ENCODE measurements around the gene CDT1.

The CDT1 gene

DNA sequence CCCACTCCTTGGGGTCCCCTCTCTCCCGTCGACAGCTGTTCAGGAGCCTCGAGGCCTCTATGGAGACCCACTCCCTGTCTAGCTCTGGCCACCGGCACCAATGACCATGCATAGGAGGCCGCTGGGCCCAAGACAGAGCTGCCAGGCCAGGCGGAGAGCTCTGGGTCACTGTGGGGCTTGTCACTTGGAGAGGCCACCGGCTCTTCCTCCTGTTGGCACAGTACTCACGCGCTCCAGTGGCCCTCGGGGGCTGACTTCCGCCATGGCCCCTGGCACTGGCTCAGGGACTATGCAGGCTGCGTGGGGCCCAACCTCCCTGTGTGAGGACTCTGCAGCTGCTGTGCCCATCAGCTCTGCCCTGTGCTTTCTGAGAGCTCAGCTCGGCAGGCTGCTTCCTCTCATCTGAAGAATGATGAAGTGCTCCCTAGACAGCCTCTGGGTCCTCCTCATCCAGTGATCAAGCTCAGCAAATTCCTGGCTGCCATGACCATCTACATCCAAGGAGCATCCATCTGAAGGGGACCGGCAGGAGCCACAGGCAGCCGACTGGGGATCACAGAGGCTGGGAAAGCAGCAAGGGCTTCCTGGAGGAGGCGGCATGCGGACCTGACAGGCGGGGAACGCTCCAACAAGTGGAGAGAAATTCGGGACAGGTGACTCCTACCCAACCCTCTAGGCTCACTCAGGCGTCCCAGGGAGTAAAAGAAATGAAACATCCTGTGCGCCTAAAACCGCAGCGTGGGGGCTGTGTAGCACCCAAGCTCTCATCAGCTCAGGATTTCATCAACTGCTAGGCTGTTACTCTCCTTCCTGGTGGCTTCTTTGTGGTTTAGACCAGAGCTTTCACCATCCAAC, 36.4 kb downstream of the CDT1 start:
- peak in 3 of 4 experiments; percentile 41 to 49 (median 49) for DNase-seq

DNA sequence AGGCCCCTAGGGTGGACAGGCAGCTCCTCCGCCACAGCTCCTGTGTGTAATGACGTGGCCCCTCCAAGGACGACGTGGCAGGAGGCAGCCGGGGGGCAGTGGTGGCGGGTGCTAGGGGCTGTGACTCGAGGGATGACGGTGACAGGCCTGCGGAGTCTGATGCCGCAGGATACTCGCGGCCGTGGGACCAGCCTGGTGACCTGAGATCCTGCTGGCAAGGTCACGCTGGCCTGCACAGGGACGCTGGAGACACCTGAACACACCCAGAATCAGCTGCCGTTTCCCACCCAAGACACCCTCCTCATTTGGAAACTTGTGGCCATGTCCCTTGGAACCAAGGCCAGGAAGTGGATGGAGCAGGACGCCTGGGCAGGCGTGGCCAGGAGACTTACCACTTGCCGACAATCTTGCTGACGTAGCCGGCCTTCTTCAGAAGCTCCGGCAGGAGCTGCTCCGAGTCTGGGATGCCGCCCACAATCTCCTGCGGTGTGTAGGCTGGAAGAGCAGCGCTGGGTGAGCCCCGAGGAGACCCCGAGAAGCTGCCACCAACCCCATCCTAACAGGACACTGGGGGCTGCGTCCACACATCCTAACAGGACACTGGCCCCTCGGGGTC, 37.1 kb downstream of the CDT1 start:
- DNase-seq = no peak

DNA sequence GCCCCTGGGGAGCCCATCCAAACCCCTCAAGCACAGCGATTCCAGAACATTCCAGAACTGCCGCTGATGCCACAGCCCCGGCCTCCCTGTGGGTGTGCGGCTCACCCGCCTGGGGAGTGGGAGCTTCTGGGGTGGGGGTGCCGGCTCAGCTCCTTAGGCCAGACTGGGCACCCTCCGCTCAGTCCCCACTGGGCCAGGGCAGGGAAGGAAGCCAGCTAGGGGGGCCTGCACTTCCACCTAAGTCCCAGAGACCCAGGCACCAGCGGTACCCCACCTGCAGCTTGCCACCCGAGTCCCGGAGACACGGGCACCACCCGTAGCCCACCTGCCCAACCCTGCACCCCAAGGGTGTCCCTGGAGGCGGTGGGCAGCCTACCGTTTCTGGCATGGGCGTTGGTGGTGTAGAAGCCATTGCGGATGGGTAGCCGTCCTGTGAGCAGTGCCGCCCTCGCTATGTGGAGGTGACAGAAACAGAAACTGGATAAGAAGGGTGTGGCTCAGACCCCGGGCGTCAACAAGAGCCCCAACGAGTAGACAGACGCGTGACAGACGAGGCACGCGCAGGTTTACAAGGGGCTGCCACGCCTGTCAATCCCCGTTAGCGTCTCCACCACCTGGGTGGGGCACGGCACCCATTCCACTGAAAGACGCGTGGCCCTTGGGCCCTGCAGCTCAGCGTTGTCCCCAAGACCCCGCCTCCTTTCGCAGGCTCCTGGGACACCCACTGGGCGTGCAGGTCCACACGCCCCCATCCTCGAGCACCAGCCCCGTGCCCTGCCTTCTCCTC, 38.1 kb downstream of the CDT1 start:
- DNase-seq = no peak

DNA sequence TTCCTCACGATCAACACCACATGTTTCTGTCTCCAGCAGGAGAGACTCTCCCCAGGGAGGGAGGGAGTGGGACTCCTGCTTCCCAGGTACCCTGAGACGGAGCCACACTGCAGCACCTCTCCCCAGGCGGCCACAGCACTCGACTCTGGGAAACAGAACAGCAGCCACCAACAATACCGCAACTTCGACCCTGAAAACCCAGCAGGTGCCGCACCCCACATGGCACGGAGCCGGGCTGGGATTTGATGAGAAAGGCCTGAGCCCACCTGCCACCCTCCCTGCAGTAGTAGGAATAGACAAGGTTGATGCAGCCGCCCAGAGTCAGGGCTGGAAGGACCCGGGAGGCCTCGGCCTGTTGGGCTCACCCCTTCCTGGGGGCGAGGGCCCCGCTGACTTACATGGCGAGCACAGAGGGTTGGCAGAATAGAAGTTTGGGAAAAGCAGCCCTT, 38.7 kb downstream of the CDT1 start:
- DNase-seq = no peak

DNA sequence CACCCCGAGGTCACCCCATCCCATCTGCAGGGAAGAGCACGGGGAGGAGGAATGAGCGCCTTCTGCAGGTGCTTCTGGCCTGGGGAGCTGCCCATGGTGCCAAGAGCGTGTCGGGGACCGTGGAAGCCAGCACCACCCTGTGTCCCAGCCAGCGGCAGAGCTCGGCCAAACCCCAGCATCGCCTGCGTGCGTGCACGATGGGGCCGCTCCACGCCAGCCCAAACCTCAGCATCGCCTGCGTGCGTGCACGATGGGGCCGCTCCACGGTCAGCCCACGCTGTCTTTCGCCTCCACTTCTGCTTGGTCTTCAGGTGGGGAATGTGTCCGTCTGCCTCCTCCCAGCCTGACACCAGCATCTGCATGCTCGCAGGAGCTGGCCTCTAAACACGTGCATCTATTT, 39.2 kb downstream of the CDT1 start:
- no peak for DNase-seq

DNA sequence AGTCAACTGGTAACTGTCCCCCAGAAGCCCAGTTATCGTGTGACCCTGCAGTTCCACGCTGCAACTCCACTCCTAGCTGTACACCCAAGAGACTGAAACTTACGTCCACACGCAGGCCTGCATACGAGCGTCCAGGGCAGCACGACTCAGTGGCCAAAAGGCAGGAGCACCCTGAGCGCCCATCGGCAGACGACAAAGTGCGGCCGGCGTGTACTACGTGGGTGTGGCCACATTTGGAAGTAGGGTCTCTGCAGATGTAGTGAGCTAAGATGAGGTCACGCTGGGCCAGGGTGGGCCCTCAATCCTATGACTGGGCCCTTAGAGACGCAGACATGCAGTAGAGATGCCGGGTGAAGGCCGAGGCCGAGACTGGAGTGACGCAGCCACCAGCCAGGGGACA, 39.7 kb downstream of the CDT1 start:
- no peak for DNase-seq

DNA sequence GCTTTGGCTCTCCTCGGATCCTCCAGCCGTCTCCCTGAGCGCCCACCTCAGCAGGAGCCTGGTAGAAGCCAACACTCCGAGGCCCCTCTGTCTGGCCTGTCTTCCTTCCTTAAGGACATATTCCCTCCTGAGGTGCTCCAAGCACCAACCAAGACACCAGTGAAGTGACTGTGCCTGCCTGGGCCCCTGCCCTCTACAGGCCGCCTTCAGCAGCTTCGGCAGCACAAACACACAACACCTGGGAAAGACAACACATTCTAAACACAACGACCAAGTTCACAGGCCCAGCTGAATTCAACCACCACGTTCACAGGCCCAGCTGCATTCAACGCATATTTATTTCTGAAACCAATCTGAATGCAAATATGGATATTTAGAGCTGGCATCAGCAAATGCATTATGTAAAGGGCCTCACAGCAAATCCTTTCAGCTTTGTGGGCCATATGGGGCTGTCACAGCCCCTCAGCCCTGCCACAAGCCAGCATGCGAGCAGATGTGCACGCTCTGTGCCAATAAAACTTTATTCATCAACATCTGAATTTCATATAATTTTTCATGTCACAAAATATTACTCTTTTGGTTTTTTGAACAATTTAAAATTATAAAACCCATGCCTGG, 40.9 kb downstream of the CDT1 start:
- DNase-seq = no peak

DNA sequence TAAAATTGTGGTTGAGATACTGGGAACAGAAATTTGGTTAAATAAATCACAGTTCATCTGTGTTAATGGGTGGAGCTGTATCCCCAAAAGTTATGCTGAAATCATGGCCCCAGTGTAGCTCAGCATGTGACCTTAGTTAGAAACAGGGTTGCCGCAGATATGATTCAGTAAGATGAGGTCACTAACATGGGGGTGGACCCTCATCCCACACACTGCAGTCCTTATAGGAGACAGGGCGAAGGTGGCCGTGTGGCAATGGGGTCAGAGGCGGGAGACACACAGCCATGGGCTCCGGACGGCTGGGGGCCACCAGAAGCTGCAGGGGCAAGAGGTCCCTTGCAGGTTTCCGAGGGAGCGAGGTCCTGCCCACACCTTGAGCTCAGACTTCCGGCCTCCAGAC, 42.5 kb downstream of the CDT1 start:
- DNase-seq = peak; percentile 73 to 90 (median 87)

DNA sequence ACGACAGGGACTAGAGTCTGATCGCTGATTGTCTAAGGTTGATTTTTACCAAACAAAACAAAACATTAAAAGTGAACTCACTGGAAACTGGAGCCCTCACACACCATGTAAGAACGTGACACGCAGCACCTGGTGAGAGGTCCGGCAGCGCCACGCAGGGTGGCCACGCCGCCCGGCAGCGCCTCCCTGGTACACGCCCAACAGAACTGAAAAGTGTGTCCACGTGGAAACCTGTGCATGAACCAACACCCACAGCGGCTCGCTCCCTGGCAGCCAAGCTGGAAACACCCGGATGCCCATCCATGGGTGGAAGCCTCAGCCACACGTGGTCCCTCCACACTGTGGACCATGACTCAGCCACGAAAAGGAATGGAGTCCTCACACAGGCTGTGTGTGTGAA, 44.1 kb downstream of the CDT1 start:
- no peak for DNase-seq

DNA sequence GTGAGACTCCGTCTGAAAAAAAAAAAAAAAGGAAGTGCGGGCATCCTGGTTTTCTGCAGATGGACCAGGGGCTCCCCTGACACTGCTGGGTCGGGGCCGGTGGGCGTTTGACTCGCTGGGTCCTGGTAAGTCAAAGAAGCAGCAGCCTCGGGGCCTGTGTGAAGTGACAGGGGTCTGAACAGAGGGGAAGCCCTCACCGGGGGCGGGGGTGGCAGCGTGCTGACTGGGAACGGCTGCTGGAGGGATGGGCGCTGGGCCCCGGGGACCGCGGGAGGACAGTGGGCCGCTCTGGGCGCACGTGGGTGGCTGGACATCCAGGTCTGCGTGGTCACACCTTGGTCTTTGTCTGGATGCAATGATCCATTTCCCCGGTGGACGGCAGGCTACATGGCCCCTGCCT, 45.0 kb downstream of the CDT1 start:
- no peak for DNase-seq

DNA sequence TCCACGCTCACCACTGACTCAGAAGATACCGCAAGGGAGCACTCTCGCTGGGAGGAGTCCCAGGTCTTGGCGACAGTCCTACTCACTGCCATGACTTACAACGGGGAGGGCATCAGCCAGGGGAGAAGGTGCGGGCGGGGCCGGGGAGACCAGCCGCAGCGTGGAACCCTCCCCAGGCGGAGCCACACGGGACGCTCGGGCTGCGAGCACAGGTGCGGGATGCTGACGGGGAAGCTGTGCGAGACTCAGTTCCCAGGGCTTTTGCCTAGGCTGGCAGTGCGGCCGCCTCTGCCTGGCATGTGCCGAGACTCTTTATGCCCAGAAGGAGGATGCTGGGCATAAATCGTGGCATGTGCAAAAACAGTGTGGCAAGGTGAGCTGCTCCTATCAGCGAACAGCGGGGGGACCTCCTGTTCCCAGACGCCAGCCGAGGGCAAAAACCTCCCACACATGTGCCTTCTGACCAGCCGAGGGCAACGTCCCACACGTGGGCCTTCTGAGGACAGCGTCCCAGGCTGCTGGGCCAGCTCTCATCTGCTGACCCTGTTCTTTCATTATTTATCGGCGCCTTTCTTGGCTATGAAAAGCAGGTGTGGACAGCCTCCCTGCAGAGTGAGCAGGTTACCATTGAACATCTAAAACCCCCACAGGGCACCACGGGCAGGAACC, 47.1 kb downstream of the CDT1 start:
- no peak for DNase-seq

DNA sequence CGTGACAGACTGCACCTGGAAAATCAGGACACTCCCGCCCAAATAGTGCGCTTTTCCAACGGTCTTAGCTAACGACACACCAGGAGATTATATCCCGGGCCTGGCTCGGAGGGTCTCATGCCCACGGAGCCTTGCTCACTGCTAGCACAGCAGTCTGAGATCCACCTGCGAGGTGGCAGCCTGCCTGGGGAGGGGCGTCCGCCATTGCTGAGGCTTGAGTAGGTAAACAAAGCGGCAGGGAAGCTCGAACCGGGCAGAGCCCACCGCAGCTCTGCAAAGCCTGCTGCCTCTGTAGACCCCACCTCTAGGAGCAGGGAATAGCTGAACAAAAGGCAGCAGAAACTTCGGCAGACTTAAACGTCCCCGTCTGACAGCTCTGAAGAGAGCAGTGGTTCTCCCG, 48.0 kb downstream of the CDT1 start:
- no peak for DNase-seq

DNA sequence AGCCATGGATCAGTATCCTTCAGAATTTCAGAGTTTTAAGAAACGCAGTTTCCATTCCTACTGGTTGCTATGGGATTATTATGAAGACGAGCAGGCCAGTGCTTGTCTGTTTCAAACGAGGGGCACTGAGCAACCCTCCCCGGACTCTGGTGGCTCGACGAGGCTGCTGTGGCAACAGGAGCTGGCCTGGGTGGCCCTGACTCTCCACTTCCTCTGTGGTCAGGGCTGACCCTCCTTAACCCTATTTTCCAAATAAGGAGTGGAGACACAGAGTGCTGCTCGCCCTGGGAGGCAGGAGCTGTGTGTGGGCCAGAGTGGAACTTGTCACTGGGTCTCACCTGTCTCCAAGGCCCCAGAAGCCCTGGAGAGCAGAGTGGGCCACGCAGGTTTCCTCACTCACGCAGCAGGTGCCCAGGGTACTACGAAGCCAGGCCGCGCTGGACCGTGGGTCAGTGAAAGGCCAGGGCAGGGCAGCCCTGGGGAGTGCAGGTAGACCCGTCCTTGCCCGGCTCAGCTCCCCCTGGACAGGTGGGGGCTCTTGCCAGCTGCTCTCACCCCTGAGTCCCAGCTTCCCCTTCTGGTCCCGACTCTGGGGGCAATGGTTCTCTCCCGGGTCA, 49.8 kb downstream of the CDT1 start:
- peak; percentile 74 to 89 (median 84) for DNase-seq

DNA sequence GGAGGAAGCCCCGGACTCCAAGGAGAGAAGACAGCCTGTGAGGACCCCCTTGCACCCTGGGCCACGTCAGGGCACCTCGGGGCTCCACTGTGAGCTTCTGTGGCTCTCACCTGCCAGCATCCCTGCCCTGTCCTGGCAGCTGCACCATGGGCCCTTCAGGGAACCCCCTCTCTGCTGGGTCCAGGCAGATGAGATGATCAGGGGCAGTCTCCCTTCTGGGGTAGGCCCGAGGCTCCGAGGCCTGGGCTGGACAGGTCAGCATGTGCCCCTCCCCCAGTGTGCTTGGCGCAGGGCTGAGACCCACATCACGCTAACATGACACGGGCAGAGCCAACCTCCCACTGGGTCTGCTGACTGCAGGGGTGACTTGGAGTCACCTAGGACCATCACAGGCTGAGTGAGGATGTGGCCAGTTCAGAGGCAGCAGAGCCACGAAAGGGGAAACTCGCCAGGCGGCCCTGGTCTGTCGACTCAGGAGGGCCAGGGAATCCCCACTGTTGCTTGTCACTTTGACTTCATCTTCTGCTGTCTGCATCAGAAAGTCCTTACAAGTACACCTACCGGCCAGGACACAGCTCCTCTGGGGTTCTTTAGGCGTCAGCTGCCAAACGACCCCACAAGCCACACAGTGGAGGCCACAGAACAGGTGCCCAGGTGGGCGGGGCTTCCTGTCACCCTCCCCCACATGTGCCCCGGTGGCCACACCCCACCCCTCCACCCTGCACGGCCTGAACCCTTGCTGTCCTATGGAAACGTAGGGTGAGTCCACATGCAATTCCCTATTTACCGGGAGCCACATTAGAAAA, 50.9 kb downstream of the CDT1 start:
- DNase-seq = peak; percentile 86 to 93 (median 90)

DNA sequence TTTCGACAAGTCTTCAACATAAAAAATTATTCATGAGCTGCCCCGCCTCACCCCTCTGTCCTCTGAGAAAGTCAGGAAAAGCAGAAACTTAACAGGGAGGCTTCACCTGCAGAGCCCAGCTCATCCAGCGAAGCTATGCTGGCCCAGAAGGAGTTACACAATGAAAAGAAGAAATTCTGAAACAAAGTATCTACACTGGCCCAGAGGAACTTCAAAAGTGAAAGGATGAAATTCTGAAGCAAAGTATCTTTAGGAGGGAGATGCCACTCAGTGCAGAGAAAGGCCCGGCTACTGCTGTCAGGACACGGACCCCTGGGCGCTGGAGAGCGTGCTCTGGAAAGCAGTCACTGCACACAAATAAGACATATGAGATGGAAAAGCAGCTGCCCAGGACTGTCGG, 51.6 kb downstream of the CDT1 start:
- DNase-seq = peak in 3 of 4 experiments; percentile 31 to 49 (median 45)

DNA sequence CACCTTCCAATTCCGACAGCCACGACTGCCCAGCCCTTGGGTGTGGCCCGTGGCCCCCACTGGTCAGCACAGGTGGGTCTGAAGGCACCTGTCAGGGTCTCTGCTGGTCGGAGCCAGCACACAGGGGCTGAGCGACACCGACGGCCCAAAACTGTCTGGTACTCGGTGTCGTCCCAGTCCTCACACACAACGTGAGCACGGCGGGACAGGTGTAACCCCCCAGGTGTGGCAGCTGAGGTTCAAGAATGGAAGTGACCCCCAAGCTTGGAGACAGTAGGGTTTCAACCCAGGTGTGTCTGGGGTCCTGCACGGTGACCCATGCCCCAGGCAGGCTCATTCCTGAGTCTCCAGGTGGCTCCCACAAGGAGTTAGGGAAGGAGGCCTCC, 52.1 kb downstream of the CDT1 start:
- no peak for DNase-seq

DNA sequence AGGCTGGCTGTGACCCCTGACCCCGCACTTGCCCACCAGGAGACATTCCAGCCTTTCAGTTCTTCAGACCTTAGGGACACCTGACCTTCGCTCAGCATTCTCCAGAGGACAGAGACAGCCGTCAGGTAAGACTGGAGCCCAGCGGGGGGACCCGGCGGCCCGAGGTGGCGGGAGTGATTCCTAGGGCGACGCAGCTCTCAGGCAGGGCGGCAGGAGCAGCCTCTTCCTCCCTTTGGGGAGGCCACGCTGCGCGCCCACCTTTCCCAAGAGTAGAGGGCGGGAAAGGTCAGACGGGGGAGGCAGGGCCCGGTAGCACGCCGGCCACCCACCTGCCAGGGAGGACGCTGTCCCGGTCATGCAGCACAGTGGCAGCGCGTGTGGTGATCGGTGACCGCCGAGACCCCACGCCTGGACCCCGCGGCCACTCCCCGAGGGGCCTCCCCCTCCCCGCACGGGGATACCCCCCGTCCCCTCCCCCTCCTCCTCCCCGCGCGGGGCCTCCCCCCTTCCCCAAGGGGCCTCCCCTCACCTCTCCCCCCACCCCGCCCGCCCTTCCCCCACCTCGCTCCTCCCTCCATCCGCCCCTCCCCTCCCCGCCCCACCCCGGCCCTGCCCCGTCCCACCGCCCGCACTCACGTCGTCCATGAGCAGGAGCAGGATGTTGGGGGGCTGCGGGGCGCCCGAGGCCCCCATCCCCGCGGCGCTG, 52.7 kb downstream of the CDT1 start:
- DNase-seq = peak; percentile 25 to 59 (median 54)

DNA sequence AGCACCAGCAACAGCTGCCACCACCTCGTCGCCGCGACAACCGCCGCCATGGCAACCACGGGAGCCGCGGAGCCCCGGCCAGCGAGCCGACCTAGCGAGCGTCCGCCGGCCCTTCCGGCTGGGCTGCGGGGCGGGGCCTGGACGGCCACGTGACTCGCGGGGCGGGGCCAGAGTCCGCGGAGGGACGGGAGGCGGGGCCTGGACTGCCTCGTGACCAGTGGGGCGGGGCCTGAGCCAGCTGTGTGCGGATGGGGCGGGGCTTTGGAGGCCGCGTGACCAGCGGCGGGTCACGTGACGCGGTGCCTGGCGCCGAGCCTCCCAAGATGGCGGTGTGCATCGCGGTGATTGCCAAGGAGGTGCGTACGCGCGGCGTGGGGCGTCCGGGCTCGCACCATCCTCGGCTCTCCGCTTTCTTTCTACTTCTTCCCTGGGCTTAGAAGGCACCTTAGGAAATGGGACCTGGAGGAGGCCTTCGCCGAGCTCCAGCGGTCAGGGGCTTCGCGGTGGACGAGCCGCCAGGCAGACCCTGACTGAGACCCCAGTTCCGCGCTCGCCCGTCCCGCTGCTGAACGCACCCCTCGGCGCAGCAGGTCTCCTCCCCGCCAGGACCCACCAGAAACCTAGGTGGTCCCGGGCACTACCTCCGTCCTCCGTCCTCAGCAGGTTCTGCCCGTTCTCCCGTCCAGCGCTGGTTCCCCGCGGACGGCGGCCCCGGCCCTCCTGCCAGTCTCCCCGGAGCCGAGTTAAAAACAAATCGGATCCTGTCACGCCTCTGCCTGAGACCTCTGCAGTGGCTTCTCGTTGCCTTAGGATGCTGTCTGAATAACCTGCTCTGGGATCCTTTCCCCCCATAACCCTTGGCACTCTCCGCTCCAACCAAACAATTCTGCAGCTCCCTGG, 53.5 kb downstream of the CDT1 start, which contains the start of the genes GALNS and TRAPPC2L:
TSS of gene GALNS (minus strand) at position 120 of the 900 bp plus-strand sequence. CDS start at position 50, 70 bp downstream.
TSS of gene TRAPPC2L (plus strand) at position 300 of the 900 bp plus-strand sequence. CDS start at position 324, 24 bp downstream.
- DNase-seq = peak; percentile 99 to 100 (median 100)

All from suppressor macrophage (primary cell).